Caco-2 (cell line): ENCODE data around the gene ALDH3B1. TPM values are rescaled to one million over a fixed set of nuclear protein-coding genes. Genes with fewer than 3 reads are reported as not detected.

Experiments used
- BruUV-seq: library from RNA; stranded (reverse); fragments of 400-500 nt; replicated peaks from 2 replicates; lab custom pipeline; 2021; lab: Mats Ljungman, UMichigan
- CTCF ChIA-PET: fragments of 300-600 bp; sonication (Branson Sonifier 250); formaldehyde crosslinking; loops from one replicate; lab custom pipeline; 2022; ENCODE audit warnings: antibody characterized with exemption; lab: Charles Lee
- POLR2A ChIA-PET: fragments of 300-600 bp; sonication (Branson Sonifier 250); formaldehyde crosslinking; loops from one replicate; lab custom pipeline; 2022; ENCODE audit warnings: antibody characterized with exemption; lab: Charles Lee
- DNase-seq, 2 experiments: peaks; one replicate each; pipeline versions ENCODE4 v3.0.0 to v3.0.0-alpha.2; 2020 to 2022
- H3K27me3 ChIP-seq: replicated peaks from 2 replicates; pipeline ENCODE4 v1.6.0; 2011; ENCODE audit warnings: low read length; ENCODE audit not compliant: control insufficient read depth, insufficient read depth
- H3K36me3 ChIP-seq: 2 replicates; pipeline ENCODE4 v1.5.1; 2011; ENCODE audit warnings: low read length; ENCODE audit not compliant: control insufficient read depth, insufficient read depth
- H3K4me1 ChIP-seq: fragments of 250-450 bp; sonication (Bioruptor Pico); 2 replicates; pipeline ENCODE4 v1.5.1; 2020; ENCODE audit warnings: mild to moderate bottlenecking
- H3K4me3 ChIP-seq: 2 replicates; pipeline ENCODE4 v1.5.1; 2011; ENCODE audit warnings: low read depth, mild to moderate bottlenecking, control low read depth, low read length
- H3K9me3 ChIP-seq: fragments of 250-450 bp; sonication (Bioruptor Pico); 2 replicates; pipeline ENCODE4 v1.5.1; 2020; ENCODE audit warnings: mild to moderate bottlenecking, moderate library complexity
- H3K27ac Mint-ChIP-seq: one replicate; pipeline ENCODE4 v1.8.0; 2022; ENCODE audit warnings: mixed read lengths; ENCODE audit not compliant: unreplicated experiment
- H3K27me3 Mint-ChIP-seq: one replicate; pipeline ENCODE4 v1.8.0; 2022; ENCODE audit warnings: mixed read lengths; ENCODE audit not compliant: insufficient read depth, unreplicated experiment
- H3K36me3 Mint-ChIP-seq: one replicate; pipeline ENCODE4 v1.8.0; 2022; ENCODE audit warnings: mild to moderate bottlenecking, mixed read lengths; ENCODE audit not compliant: insufficient read depth, unreplicated experiment
- H3K4me1 Mint-ChIP-seq: one replicate; pipeline ENCODE4 v1.8.0; 2022; ENCODE audit warnings: low read depth, mixed read lengths; ENCODE audit not compliant: unreplicated experiment
- H3K4me3 Mint-ChIP-seq: one replicate; pipeline ENCODE4 v1.8.0; 2022; ENCODE audit warnings: mild to moderate bottlenecking, moderate library complexity, mixed read lengths; ENCODE audit not compliant: unreplicated experiment
- H3K9me3 Mint-ChIP-seq: one replicate; pipeline ENCODE4 v1.8.0; 2022; ENCODE audit warnings: mixed read lengths; ENCODE audit not compliant: unreplicated experiment
- intact Hi-C: fragments of 100-400 bp; cut with micrococcal nuclease; formaldehyde crosslinking; loops from one replicate; pipeline ENCODE4 v1.10.0; 2022; ENCODE audit not compliant: unreplicated experiment
- total RNA-seq: library from RNA; stranded (reverse); gene quantifications from 2 replicates; pipeline ENCODE4 v1.2.3, GENCODE V29; 2022
- TF ChIP-seq, protein P1 (sequence below), 2 experiments: fragments of 200-600 bp in 1 of 2; IDR thresholded peaks; 1 replicate in 1 of 2; 2 replicates in 1 of 2; pipeline versions ENCODE4 v1.5.1 to v1.8.0; 2011 to 2022; ENCODE audit warnings: antibody characterized with exemption in 1 of 2, control low read depth in 1 of 2, inconsistent platforms in 1 of 2, low read depth in 1 of 2, low read length in 1 of 2, mild to moderate bottlenecking in 1 of 2, moderate library complexity in 1 of 2; ENCODE audit not compliant: insufficient read depth in 1 of 2, severe bottlenecking in 1 of 2, unreplicated experiment in 1 of 2

The ALDH3B1 gene
- total RNA-seq, 1 experiment from 2014 or later, result 8.2 TPM

DNA sequence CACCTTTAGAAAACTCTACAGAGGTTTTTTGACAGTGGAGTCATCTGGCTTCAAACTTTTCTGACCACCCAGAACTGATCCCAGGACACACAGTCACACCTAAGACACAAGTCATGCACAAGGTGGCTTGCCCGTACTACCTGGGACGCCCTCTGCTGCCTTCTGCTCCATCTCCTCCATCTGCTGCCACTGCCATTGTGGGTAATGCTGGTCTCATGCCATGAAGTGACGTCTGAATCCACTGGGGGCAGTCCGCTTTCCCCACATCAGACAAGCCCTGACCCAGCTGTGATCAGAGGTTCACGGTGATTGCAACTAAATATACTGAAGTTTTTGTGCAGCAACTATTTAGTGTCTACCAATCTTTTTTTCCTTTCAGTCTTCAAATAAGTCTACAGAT lies 14.9 kb downstream of the ALDH3B1 start:
- H3K4me1 Mint-ChIP-seq, result peaks cover 11% of the 10 kb centered on the region
- peaks cover 10% of the 10 kb centered on the region; the same call in 1 of the 2 replicates for H3K4me1 ChIP-seq
- H3K4me3 ChIP-seq, result no peak overlapping the region
- CTCF ChIA-PET, result interaction anchor here (0.6 to 1.2 kb wide), 2 partner anchors 13 to 289 kb away, joined by 3 read pairs; no protein-coding TSS in a partner anchor
- H3K36me3 Mint-ChIP-seq, result peaks cover 1% of the 10 kb centered on the region
- TF ChIP-seq, protein P1, sequence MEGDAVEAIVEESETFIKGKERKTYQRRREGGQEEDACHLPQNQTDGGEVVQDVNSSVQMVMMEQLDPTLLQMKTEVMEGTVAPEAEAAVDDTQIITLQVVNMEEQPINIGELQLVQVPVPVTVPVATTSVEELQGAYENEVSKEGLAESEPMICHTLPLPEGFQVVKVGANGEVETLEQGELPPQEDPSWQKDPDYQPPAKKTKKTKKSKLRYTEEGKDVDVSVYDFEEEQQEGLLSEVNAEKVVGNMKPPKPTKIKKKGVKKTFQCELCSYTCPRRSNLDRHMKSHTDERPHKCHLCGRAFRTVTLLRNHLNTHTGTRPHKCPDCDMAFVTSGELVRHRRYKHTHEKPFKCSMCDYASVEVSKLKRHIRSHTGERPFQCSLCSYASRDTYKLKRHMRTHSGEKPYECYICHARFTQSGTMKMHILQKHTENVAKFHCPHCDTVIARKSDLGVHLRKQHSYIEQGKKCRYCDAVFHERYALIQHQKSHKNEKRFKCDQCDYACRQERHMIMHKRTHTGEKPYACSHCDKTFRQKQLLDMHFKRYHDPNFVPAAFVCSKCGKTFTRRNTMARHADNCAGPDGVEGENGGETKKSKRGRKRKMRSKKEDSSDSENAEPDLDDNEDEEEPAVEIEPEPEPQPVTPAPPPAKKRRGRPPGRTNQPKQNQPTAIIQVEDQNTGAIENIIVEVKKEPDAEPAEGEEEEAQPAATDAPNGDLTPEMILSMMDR (IDR thresholded peaks at IDR 0.05; ENCODE audit: insufficient read depth in 1 of 2, low read depth in 1 of 2, low read length in 1 of 2, severe bottlenecking in 1 of 2, unreplicated experiment in 1 of 2), result peak; percentile 30 to 35
- H3K27me3 ChIP-seq, result no peaks in the 10 kb centered on the region
- H3K9me3 ChIP-seq, result no peaks in the 10 kb centered on the region
- no peak overlapping the region for H3K4me3 Mint-ChIP-seq
- BruUV-seq, result no TSS peak
- peak in 1 of 2 experiments; percentile 59 for DNase-seq
- POLR2A ChIA-PET, result no interaction called here
- no peaks in the 10 kb centered on the region for H3K9me3 Mint-ChIP-seq
- no peaks in the 10 kb centered on the region for H3K27me3 Mint-ChIP-seq
- intact Hi-C loops, result no loop called here
- no peak overlapping the region for H3K27ac Mint-ChIP-seq
- no peaks in the 10 kb centered on the region for H3K36me3 ChIP-seq

DNA sequence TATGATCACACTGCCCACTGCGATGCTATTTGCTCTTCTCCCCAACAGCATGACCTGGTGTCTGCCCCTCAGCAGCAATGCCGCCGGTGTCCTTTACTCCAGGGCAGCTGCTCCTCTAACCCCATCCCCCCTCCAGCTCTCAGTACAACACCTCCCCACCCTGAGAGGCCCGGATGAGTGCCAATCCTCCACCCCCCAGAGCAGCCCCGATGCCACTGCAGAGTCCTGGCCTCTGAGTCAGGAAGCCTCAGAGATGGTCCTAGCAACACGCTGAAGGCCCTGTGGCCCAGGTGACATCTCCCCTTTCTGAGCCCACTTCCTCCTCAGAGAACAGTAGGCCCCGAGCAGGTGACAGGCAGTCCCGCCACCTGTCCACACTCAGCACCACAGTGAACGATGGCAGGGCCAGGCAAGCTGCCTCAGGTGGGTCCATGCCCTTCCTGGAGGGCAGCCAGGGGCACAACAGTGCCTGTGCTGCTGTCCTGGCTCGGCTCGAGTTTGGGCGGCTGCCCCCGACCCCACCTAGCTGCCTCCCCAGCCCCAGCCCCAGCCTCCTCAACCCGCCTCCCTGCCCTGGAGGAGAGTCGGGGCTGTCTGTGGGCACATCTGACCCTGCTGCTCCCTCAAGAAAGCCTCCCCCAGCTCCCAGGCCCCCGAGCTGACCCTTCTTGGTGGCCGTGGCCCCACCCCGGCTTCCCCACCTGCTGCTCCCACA lies 16.4 kb downstream of the ALDH3B1 start:
- POLR2A ChIA-PET, result interaction anchor here (0.8 kb wide), 1 partner anchor 11 kb away, joined by 4 read pairs; no protein-coding TSS in a partner anchor

DNA sequence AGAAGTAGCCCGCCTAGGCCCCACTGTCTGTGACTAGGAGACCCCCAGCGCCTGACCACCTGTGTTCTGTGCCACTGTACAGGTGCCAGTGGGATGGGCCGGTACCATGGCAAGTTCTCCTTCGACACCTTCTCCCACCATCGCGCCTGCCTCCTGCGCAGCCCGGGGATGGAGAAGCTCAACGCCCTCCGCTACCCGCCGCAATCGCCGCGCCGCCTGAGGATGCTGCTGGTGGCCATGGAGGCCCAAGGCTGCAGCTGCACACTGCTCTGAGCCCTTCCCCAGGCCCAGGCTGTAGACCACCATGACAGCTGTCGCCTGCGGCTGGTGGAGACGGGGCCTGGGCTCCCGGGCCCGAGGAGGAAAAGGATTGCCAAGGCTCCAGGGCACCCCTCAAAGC lies 17.5 kb downstream of the ALDH3B1 start:
- peaks cover 1% of the 10 kb centered on the region for H3K36me3 ChIP-seq
- Mint-ChIP-seq H3K27ac (no peak overlapping the region), H3K4me1 (peaks cover 12% of the 10 kb centered on the region), H3K27me3 (no peaks in the 10 kb centered on the region), H3K4me3 (no peak overlapping the region), H3K9me3 (no peaks in the 10 kb centered on the region), H3K36me3 (peaks cover 9% of the 10 kb centered on the region)
- intact Hi-C loops, result no loop called here
- CTCF ChIA-PET, result interaction anchor here (0.7 kb wide), 1 partner anchor 14 kb away, joined by 3 read pairs; no protein-coding TSS in a partner anchor
- no TSS peak for BruUV-seq
- POLR2A ChIA-PET, result interaction anchor here (0.8 kb wide), 1 partner anchor 10 kb away, joined by 4 read pairs; no protein-coding TSS in a partner anchor
- peaks cover 13% of the 10 kb centered on the region for H3K4me1 ChIP-seq
- no peak overlapping the region for H3K4me3 ChIP-seq
- no peak for DNase-seq
- TF ChIP-seq, protein P1 (IDR thresholded peaks at IDR 0.05; ENCODE audit: insufficient read depth in 1 of 2, low read depth in 1 of 2, low read length in 1 of 2, severe bottlenecking in 1 of 2, unreplicated experiment in 1 of 2), result no peak
- no peaks in the 10 kb centered on the region for H3K27me3 ChIP-seq
- no peaks in the 10 kb centered on the region for H3K9me3 ChIP-seq

More for the DNA sequence above, 16.4 kb downstream of the ALDH3B1 start:
- H3K4me1 Mint-ChIP-seq, result peaks cover 8% of the 10 kb centered on the region
- CTCF ChIA-PET, result no interaction called here
- Histone ChIP-seq H3K4me1 (peaks cover 8% of the 10 kb centered on the region), H3K9me3 (no peaks in the 10 kb centered on the region), H3K36me3 (no peaks in the 10 kb centered on the region), H3K4me3 (no peak overlapping the region), H3K27me3 (no peaks in the 10 kb centered on the region)
- intact Hi-C loops, result no loop called here
- no peaks in the 10 kb centered on the region for H3K9me3 Mint-ChIP-seq
- H3K27ac Mint-ChIP-seq, result no peak overlapping the region
- no peak overlapping the region for H3K4me3 Mint-ChIP-seq
- no TSS peak for BruUV-seq
- H3K27me3 Mint-ChIP-seq, result no peaks in the 10 kb centered on the region
- no peak for DNase-seq
- peaks cover 9% of the 10 kb centered on the region for H3K36me3 Mint-ChIP-seq
- TF ChIP-seq, protein P1 (IDR thresholded peaks at IDR 0.05; ENCODE audit: insufficient read depth in 1 of 2, low read depth in 1 of 2, low read length in 1 of 2, severe bottlenecking in 1 of 2, unreplicated experiment in 1 of 2), result no peak
